MCF 10A (cell line): ENCODE data around the gene ADAMTS13. TPM values are rescaled to one million over a fixed set of nuclear protein-coding genes. Genes with fewer than 3 reads are reported as not detected.
A peak's percentile ranks its signal among the peaks of the same experiment; 100 is the strongest.

Experiments
- BruUV-seq: library from RNA; stranded (reverse); fragments of 400-500 nt; replicated peaks from 2 replicates; lab custom pipeline; 2021; lab: Mats Ljungman, UMichigan
- CTCF ChIA-PET: fragments of 300-600 bp; sonication (Branson Sonifier 250); formaldehyde crosslinking; extraction: SDS; loops from one replicate; lab custom pipeline; 2021; ENCODE audit warnings: antibody characterized with exemption, inconsistent platforms; lab: Yijun Ruan, JAX
- POLR2A ChIA-PET: fragments of 300-600, 350-650 bp; sonication (Branson Sonifier 250); formaldehyde crosslinking; extraction: SDS; loops from one replicate; lab custom pipeline; 2020; ENCODE audit warnings: antibody characterized with exemption, inconsistent platforms; lab: Yijun Ruan, JAX
- DNase-seq: peaks from one replicate; pipeline ENCODE4 v3.0.0-alpha.2; 2018; ENCODE audit not compliant: unreplicated experiment
- H3K27ac Mint-ChIP-seq: one replicate; pipeline ENCODE4 v1.8.0; 2022; ENCODE audit warnings: mild to moderate bottlenecking, low read depth, mixed read lengths; ENCODE audit not compliant: unreplicated experiment
- H3K27me3 Mint-ChIP-seq: one replicate; pipeline ENCODE4 v1.8.0; 2022; ENCODE audit warnings: mixed read lengths; ENCODE audit not compliant: insufficient read depth, unreplicated experiment
- H3K36me3 Mint-ChIP-seq: one replicate; pipeline ENCODE4 v1.8.0; 2022; ENCODE audit warnings: mild to moderate bottlenecking, moderate library complexity, mixed read lengths; ENCODE audit not compliant: insufficient read depth, unreplicated experiment
- H3K4me1 Mint-ChIP-seq: one replicate; pipeline ENCODE4 v1.8.0; 2022; ENCODE audit warnings: mixed read lengths; ENCODE audit not compliant: insufficient read depth, unreplicated experiment
- H3K4me3 Mint-ChIP-seq: one replicate; pipeline ENCODE4 v1.8.0; 2022; ENCODE audit warnings: mild to moderate bottlenecking, moderate library complexity, mixed read lengths; ENCODE audit not compliant: unreplicated experiment
- H3K9me3 Mint-ChIP-seq: one replicate; pipeline ENCODE4 v1.8.0; 2022; ENCODE audit warnings: mixed read lengths; ENCODE audit not compliant: unreplicated experiment
- CTCF ChIP-seq: fragments of 200-600 bp; IDR thresholded peaks from one replicate; pipeline ENCODE4 v1.8.0; 2022; ENCODE audit warnings: antibody characterized with exemption, mild to moderate bottlenecking; ENCODE audit not compliant: unreplicated experiment
- intact Hi-C: fragments of 100-400 bp; cut with micrococcal nuclease; formaldehyde crosslinking; loops from 2 replicates; pipeline ENCODE4 v1.14.1; 2022
- total RNA-seq: library from RNA; stranded (reverse); gene quantifications from 2 replicates; pipeline ENCODE4 v1.2.3, GENCODE V29; 2022

The ADAMTS13 gene
- total RNA-seq, 1 experiment from 2014 or later: 4.1 TPM

GRCh38 chr9:133477461-133477860 lies 55.3 kb downstream of the ADAMTS13 start:
- no peak for TF ChIP-seq CTCF
- no TSS peak for BruUV-seq
- Mint-ChIP-seq H3K9me3 (no peaks in the 10 kb centered on the region), H3K36me3 (peaks cover 6% of the 10 kb centered on the region), H3K4me3 (no peak overlapping the region), H3K27me3 (no peaks in the 10 kb centered on the region), H3K4me1 (no peaks in the 10 kb centered on the region), H3K27ac (no peak overlapping the region)
- ChIA-PET CTCF (interaction anchor here (0.5 to 1.0 kb wide), 2 partner anchors 292 to 299 kb away, joined by 3 read pairs; no protein-coding TSS in a partner anchor), POLR2A (interaction anchor here (0.9 kb wide), 1 partner anchor 130 kb away, joined by 3 read pairs; the partner anchor contains the start of genes MED22 and RPL7A)
- DNase-seq: no peak
- intact Hi-C loops: no loop called here

- ChIA-PET CTCF (interaction anchor here (0.5 to 0.6 kb wide), 2 partner anchors 81 to 309 kb away, joined by 3 read pairs; no protein-coding TSS in a partner anchor), POLR2A (interaction anchor here (0.9 kb wide), 1 partner anchor 131 kb away, joined by 3 read pairs; the partner anchor contains the start of genes MED22 and RPL7A)
- H3K4me1 Mint-ChIP-seq: no peaks in the 10 kb centered on the region
- H3K36me3 Mint-ChIP-seq: peaks cover 6% of the 10 kb centered on the region
- BruUV-seq: no TSS peak
- intact Hi-C loops: no loop called here
- no peak for DNase-seq
- H3K4me3 Mint-ChIP-seq: peak overlapping the region; percentile 36
- H3K27ac Mint-ChIP-seq: no peak overlapping the region
- H3K27me3 Mint-ChIP-seq: no peaks in the 10 kb centered on the region
- no peak for TF ChIP-seq CTCF
- no peaks in the 10 kb centered on the region for H3K9me3 Mint-ChIP-seq
Measured at GRCh38 chr9:133477992-133478850, 56.1 kb downstream of the ADAMTS13 start.

- peaks cover 6% of the 10 kb centered on the region for H3K36me3 Mint-ChIP-seq
- peak within 1 kb of the TSS; percentile 36 for H3K4me3 Mint-ChIP-seq
- no TSS peak for BruUV-seq
- intact Hi-C loops: no loop called here
- no peaks in the 10 kb centered on the region for H3K4me1 Mint-ChIP-seq
- H3K27ac Mint-ChIP-seq: no peak within 1 kb of the TSS
- H3K27me3 Mint-ChIP-seq: no peaks in the 10 kb centered on the region
- peak; percentile 49 for DNase-seq
- H3K9me3 Mint-ChIP-seq: no peaks in the 10 kb centered on the region
- ChIA-PET CTCF (interaction anchor here (0.6 kb wide), 1 partner anchor 310 kb away, joined by 3 read pairs; no protein-coding TSS in a partner anchor), POLR2A (no interaction called here)
- no peak for TF ChIP-seq CTCF
Measured at GRCh38 chr9:133478851-133479711, 56.9 kb downstream of the ADAMTS13 start, which contains the start of gene SLC2A6. Gene SLC2A6, minus strand, starts transcription at chr9:133479099. Its CDS starts 40 bp downstream, at chr9:133479059.
